ENCODE measurements around the gene ETV5. TPM values are rescaled to one million over a fixed set of nuclear protein-coding genes. Genes with fewer than 3 reads are reported as not detected.
A peak's percentile ranks its signal among the peaks of the same experiment; 100 is the strongest.
"Not testable (repeated sequence)": the region's sequence is repeated elsewhere in the genome, so short reads cannot be mapped to it uniquely, and the experiment has no call there.

ETV5 gene
- polyA plus RNA-seq, 12 donors: 20.8 to 39.9 (median 27.3) TPM; not detected in 1

DNA sequence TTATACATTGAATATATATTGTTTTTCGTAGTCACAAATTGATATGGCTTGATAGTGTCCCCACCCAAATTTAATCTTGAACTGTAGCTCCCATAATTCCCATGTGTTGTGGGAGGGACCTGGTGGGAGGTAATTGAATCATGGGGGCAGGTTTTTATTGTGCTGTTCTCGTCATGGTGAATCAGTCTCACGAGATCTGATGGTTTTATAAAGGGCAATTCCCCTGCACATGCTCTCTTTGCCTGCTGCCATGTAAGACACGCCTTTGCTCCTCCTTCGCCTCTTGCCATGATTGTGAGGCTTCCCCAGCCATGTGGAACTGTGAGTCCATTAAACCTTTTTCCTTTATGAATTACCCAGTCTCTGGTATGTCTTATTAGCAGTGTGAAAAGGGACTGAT, 82.9 kb downstream of the ETV5 start:
- not testable (repeated sequence) for DNase-seq

DNA sequence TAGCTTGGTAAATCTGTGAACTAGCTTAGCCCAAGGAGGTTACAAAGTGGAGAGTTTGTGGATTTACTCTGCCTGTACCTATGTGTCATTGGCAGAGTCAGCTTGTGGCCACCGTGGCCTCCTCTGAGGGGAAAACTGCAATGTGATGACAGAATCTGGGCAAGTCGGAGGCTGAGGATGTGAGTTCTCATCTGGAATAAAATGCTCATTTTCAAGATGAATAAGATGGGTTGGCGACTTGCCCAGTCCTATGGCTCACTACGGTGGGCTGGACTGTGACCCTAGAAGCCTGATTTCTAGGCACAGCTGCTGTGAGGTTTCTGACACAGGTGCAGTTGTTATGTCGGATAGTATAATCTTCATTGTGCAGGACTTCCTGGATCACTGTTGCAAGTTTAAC, 83.7 kb downstream of the ETV5 start:
- peak; percentile 33 for DNase-seq

DNA sequence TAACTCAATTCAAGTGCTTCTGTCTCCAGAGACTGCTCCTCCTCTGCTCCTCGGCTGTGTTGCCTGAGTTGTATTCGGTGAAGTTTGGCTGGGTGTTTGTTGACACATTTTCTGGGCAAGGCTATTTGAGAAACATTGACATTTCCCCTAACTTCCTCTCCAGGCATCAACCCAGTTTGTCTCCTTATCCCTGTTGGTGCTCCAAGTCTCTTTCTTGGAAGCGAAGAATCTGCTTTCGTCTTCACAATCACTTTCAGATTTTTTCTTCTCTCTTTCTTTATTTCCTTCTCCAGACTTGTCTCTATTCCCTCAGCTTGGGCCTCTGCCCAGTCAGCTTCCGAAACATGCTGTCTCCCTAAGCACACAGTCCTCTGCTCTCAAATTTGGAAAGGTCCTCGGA, 84.7 kb downstream of the ETV5 start:
- DNase-seq: peak; percentile 91

DNA sequence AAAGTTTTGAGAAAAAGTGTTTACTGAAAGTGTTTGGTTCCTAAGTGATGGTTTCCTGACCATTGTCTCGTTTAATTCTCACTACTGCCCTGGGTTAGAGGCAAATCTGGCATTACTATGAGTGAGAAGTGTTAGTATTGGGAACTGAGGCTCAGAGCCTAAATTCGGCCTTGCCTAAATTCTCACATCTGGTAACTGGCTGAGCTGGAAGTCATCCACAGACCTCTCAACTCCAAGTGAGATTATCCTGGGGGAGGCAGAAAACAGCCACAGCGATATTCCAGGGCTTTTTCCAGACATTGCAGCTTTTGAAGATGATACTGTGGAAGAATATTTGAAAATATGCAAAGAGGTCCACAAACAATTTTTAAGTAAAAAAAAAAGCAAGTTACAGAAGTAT, 86.0 kb downstream of the ETV5 start:
- no peak for DNase-seq

DNA sequence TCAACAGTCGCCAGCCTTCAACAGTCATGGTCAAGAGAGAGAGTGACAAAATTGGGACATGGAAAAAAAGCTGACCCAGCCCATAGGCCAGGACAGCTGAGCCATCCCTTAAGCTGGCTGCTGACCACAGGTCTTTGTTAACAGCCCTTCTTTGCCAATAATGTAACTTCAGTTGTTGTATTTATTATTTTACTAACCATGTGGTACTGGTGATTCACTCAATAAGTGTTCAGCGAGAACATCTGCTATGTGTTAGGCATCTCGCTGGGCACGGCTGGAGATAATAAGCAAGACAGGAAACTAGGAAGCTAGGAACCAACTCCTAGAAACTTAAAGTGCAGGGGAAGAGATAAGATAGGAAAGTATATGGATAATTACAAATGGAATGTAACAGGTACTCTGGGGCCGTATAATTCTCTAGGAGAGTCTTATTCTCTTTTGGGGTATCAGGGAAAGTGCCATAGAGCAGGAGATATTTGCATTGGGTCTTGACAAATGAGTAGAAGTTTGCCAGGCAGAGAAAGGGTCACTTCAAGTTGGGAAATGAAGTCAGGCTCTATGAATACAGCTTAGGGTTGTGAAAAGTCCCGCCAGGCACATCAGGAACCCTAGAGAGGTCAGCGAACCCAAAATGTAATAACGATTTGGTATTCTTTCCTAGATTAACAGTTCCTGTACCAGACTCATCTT, 87.1 kb downstream of the ETV5 start:
- DNase-seq: no peak

DNA sequence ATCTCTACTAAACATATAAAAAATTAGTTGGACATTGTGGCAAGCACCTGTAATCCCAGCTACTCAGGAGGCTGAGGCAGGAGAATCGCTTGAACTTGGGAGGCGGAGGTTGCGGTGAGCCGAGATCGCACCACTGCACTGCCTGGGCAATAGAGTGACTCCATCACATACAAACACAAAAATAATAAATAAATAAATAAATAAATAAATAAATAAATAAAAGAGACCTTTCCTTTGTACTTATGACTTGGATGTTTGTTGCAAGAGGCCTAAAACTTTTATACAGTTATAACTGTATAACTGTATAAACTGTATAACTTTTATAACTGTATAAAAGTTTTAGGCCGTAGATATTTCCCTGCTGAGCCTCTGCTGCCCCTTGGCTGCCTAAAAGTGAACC, 87.6 kb downstream of the ETV5 start:
- DNase-seq: not testable (repeated sequence)

DNA sequence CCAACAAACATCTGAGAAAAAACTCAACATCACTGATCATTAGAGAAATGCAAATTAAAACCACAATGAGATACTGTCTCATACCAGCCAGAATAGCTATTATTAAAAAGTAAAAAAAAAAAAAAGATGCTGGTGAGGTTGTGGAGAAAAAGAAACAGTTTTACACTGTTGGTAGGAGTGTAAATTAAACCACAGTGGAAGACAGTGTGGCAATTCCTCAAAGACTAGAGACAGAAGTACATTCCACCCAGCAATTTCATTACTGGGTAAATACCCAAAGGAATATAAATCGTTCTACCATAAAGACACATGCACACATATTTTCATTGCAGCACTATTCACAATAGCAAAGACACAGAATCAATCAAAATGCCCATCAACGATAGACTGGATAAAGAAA, 89.6 kb downstream of the ETV5 start:
- DNase-seq: not testable (repeated sequence)

DNA sequence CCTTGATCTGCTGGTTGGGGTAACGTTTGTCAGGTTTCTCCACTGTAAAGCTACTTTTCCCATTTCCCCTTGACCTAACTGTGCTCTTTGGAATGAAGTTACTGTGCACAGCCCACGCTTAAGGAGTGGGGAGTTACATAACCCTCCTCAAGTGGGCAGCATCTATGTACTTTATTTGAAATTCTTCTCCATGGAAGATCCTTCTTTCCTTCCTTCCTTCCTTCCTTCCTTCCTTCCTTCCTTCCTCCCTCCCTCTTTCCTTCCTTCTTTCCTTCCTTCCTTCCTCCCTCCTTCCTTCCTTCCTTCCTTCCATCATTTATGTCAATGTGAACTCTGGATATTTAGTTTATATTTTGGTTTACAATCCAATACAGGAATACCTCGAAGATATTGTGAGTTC, 94.0 kb downstream of the ETV5 start:
- no peak for DNase-seq

DNA sequence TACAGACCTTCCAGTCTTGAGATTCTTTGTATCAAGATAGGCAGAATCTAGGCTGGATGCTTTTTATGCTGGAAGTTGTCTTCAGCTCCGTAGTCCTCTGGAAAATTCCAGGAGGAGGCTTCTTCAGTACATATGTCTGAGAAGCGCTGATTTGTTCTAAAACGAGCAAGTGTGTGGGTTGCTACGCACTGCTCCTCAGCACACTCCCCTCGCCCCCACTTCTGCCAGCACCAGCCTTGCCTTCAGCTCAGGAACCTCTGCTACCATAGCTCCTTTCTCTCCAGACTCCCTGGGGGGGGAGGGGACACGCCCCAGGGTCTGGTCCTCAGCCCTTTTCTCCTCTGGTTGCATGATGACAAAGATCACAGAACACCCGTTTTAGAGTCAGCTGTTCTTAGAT, 95.6 kb downstream of the ETV5 start:
- no peak for DNase-seq

DNA sequence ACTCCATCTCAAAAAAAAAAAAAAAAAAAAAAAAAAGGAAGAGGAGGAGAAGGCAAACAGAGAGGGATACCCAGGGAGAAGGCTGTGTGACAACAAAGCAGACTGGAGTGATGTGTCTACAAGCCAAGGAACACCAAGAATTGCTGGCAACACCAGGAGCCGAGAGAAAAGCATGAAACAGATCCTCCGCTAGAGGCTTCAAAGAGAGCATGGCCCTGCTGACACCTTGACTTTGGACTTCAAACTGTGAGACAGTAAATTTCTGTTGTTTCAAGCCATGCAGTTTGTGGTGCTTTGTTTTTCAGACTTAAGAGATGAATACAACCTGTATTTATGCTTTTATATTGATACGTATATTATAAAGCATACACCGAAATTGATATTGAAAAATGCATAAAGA, 96.8 kb downstream of the ETV5 start:
- no peak for DNase-seq

DNA sequence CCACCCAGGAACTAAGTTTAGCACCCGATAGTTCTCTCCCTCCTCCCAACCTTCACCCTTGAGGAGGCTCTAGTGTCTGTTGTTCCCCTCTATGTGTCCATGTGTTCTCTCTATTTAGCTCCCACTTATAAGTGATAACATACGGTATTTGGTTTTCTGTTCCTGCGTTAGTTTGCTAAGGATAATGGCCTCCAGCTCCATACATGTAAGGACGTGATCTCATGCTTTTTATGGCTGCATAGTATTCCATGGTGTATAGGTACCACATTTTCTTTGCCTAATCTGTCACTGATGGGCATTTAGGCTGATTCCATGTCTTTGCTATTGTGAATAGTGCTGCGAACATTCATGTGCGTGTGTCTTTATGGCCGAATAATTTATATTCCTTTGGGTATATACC, 104.2 kb downstream of the ETV5 start:
- DNase-seq: no peak

DNA sequence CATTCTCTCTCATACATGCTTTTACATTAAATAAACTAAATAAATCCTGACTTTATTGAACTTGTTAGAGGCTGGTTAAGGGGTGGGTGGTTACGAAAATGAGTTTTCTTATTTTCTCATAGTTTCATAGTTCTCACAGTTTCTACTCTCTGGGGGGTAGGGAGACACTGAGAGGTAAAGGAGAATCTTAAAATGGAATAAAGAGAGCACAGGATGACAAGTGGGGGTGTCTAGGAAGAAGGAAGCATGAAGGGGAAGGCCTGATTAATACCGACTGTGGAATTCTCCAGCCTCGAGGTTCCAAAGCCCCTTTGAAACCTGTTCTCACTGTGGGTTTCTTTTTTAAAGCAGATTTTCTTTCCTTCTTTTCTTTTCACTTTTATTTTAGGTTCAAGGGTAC, 104.7 kb downstream of the ETV5 start:
- DNase-seq: no peak

DNA sequence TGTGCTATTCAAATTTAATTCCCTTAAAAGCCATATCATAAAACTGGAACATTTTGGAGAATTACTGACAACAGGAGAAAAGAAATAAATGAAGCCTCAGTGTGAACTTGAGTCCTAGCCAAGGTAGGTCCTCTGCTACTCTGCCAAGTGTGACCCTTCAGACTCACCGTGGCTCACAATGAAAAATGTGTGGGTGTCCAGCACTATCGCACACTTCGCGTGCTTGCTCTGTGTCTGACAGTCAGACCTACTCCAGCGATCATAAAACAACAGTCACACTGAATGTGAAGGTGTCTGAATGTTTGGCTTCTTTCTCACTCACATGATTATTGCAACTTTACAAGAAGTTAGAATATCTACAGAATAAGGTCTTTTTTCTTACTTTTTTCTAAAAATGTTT, 105.3 kb downstream of the ETV5 start:
- DNase-seq: no peak

DNA sequence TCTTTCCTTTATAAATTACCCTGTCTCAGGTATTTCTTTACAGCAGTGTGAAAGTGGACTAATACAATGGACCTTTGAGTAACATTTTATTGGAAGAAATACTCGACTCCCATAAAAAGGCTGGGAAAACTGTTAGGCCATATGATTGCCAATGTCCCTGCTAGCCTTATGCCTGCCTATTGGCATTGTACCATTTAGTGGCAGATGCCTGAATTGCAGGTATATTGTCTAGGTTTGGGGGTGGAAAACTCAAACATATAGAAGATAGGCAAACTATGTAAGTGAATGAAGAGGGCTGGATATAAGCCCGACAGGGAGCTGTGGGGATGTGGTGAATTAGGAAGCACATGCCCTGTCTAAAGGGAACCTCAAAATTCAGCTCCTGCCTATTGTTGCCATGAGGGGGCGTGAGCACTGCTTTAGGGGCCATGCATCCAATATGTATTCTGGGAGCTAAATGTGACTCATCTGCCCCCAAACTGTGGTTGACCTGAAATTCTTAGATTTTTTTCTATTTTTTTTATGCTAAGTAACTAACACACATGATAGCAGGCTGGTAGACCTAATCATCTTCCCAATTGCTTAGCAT, 105.9 kb downstream of the ETV5 start:
- DNase-seq: no peak

DNA sequence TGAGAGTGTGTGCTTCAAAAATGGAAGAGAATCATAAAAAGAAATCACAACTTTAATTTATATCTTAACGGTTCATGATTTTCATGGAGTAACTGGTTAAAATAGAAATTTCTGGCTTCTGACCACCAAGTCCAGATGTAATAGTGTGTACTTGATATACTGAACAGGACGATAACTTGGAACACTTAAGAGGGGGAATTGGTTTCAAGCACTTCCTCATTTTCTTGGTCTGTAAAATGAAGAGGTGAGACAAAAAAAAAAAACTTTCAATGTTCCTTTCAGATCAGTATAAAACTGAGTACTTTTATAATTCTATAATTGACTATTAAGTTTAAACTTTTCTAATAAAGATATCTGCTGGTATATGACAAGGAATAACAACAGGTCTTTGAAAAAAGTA, 107.0 kb downstream of the ETV5 start:
- no peak for DNase-seq

DNA sequence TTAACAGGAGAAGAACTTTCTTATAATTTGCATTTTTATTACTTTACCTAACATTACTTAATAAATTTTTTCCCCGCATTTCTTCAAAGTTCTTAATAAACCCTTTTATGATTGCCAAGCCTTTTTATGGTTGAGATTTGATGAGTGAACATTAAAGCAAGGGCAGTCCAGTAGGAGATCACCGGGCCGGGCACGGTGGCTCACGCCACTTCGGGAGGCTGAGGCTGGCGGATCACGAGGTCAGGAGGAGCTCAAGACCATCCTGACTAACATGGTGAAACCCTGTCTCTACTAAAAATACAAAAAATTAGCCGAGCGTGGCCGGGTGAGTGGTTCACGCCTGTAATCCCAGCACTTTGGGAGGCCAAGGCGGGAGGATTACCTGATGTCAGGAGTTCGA, 109.7 kb downstream of the ETV5 start:
- DNase-seq: no peak

DNA sequence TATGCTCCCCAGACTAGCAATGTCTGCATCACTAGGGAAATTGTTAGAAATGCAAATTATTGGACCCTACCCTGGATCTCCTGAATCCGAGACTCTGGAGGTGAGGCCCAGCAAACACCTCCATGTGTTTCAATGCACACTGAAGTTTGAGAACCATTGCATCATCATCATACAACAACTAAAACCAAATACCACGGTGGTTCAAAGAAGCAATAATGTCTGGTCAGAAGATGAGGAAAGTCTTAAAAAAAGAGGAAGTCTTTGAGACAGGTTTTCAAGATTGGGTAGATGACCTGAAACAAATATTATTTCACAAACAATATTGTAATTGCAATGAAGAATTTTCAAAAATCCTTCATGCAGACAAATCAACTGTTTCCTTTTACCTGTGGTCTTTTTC, 110.8 kb downstream of the ETV5 start:
- DNase-seq: no peak

DNA sequence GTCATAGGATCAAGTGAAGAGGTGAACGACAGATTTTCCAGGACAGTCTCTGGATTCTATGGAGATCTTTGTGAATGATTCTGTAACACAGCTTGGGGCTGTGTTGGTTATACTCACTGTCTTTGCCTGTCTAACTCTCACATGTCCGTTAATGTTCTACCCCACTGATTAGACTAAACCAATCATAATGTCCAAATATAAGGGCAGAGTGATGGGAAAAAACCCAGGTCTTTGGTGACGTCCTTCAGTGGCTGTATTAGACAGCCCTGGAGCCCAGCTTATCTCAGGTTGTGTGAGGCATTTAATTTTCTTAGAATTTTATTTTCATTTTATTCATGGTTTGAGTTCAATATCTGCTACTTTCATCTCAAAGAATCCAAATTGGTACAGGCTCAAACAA, 111.8 kb downstream of the ETV5 start:
- DNase-seq: no peak

Other genes with a start within 250 kb of the ETV5 start
- gene TRA2B, start 171.1 kb downstream of the ETV5 start, polyA plus RNA-seq (ENCODE audit: insufficient read length in 12 of 12): 100 to 1,000 TPM in 11 of 12 donors, not detected in 1; 124 to 254 (median 179) TPM